GM21381 (cell line): Measurements from ENCODE around the gene REV1.
"Not testable (repeated sequence)": the region's sequence is repeated elsewhere in the genome, so short reads cannot be mapped to it uniquely, and the experiment has no call there.

Source experiments
- ATAC-seq: cut with Tn5 transposase; IDR thresholded peaks from one replicate; pipeline ENCODE4 v1.9.1; 2021; ENCODE audit warnings: mild to moderate bottlenecking, moderate library complexity; ENCODE audit not compliant: unreplicated experiment

Gene REV1

DNA sequence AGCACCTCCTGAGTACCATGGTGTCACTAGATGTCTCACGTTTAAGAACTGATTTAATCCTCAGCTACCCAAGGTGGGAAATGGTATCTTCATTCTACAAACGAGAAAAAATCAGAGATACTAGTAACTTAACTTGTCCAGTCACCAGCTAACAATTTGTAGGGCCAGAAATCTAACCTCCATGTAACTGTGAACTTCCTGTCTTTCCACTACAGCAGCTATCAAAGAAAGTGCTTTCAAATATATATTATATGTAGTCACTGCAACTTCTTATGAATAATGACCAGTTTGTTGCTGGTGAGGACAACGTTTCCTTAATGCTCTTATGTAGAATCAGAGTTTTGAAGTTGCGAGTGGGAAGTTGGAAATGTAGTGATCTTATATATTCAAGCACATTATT lies 1.9 kb downstream of the REV1 start:
- ATAC-seq: no peak

DNA sequence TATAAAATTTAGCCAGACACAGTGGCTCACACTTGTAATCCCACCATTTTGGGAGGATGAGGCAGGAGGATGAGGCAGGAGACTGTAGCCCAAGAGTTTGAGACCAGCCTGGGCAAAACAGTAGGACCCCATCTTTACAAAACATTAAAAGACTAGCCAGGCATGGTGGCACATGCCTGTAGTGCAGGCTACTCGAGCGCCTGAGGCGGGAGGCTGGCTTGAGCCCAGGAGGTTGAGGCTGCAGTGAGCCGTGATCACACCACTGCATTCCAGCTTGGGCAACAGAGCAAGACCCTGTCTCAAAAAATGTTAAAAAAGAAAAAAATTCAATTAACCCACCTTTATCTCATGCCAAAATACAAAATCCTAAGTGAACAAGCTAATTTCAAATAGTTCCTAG lies 4.0 kb downstream of the REV1 start:
- no peak for ATAC-seq

DNA sequence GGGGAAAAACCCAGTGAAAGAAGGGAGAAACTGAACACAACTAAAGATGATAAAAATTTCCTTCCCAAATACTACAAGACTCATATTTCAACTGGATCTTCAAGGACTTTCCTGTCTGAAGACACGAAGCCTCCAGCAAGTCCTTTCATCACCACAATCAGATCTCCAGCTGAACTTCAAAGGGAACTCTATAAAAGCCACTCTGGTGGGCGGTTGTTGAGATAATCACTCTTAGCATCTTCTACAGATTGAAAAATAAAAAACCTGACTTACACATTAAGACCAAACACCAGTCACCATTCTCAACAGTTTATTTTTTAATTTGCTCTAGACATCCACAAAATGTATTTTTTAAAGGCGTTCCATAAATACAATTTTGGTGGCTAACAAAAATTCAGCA lies 4.4 kb downstream of the REV1 start:
- ATAC-seq: no peak

DNA sequence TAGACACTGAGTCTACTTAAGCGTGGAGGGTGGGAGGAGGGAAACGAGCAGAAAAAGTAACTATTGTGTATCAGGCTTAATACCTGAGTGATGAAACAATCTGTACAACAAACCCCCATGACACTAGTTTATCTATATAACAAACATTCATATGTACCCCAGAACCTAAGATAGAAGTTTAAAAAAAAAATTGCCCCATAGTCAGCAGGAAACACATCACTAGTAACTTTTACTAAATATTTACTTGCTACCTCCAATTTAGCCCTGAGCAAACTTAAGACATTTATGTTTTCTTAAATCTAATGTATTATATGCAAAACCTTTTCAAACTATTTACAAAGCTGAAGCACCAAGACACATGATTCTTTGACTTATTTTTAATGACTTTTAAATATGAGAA lies 5.6 kb downstream of the REV1 start:
- ATAC-seq: no peak

DNA sequence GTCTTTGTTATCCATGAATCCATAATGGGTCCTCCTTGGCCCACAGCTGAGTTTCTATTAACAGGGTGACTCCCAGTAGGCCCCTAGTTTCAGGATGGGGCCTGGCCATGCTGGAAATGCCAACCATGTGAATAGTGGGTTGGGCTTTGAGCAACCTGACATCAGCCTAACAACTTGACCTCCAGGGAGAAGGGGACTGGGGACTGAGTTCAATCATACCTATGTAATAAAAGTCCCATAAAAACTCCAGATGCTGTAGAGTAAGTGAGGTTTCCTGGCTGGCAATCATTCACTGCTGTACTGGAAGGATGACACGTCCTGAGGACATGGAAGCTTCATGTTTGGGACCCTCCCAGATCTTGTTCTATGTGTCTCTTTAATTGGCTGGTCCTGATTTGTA lies 7.9 kb downstream of the REV1 start:
- ATAC-seq: no peak

DNA sequence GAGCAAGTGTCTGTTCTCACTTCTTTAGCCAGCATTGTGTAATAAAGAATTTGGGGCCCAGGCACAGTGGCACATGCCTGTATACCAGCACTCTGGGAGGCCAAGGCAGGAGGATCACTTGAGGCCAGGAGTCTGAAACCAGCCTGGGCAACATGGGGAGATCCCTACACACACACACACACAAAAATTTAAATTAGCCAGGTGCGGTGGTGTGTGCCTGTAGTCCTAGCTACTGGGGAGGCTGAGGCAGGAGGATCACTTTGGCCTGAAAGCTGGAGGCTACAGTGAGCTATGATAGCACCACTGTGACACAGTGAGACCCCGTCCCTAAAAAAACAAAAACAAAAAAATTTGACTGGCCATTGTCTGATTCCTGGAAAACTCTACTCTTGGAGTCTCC lies 8.3 kb downstream of the REV1 start:
- no peak for ATAC-seq

DNA sequence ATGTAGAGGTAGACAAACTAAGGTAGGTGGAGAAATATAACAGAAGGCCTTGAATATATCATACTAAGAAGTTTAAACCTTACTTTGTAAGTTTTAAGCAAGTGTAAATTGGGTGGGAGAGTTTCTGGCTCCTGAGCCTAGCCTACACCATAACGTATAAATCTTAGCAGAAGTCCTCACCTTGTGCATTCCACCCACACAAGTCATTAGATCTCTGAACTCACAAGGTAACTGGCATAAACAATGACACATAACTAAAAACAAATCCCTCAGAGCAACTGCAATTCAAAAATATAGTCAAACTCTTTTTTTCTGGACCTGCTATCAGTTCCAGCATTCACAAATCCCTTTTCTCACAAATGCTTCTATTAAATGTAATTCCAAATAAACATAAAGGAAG lies 9.4 kb downstream of the REV1 start:
- ATAC-seq: no peak

DNA sequence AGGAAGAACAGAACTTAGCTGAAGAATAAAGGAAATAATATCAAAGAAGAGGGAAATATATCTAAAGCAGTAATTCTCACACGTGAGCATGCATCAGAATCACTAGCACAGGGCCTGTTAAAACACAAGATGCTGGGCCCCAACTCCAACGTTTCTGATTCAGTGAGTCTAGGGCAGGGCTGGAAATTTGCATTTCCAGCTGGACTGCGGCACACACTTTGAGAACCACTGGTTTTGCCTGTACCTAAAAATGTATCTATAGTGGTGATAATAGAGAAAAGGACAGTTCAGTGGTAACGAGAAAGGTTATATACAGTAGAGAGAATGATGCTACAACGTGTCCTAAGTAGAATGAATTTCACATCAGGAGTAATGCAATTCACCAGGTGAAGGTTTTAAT lies 11.2 kb downstream of the REV1 start:
- ATAC-seq: no peak

DNA sequence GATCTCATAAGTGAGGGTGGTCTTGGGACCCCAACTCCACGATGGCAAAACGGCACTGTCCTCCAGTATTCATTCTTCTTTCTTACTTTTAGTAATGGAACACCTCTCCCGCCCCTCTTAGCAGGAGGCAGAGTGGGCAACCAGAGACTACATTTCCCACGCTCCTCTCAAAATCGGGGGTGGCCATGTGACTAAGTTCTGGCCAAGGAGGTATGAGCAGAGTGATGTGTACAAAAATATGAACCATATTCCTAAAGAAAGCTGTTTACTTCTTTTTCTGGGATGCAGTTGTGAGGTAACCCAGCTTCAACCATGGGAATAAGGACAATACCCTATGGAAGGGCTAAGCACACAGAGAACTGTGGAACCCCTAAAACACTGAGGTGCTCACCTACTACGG lies 12.8 kb downstream of the REV1 start:
- no peak for ATAC-seq

DNA sequence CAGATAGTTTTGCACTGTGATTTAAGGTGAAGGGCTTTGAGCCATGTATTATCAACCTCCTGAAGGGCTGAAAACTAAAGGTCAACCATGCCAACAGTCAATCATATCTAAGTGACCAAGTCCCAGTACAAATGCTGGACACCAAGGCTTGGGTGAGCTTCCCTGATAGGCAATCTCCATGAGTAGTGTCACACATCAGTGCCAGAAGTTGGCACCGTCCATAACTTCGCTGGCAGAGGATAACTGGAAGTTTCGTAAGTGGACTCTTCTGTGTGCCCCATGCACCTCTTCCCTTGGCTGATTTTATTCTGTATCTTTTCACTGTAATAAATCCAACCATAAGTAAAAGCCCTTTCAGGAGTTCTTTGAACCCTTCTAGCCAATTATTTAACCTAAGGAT lies 13.2 kb downstream of the REV1 start:
- ATAC-seq: no peak

DNA sequence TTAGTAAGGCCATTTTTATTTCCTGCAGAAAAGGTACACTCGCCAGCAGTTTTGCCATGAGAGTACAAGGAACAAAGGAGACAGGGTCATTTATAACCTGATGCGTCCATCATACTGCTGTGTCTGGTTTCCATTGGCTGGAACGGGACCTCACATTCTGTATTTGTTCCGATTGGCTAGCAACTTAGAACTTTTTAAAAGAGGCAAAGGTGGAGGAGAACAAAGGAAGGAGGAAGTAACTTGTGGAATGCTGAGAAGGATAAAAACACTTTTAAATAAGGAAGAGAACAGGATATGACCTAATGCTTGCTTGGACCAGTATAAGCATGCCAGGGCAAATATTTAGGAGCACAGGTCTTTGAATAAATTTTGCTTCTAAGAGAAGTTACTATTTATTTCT lies 14.7 kb downstream of the REV1 start:
- not testable (repeated sequence) for ATAC-seq

DNA sequence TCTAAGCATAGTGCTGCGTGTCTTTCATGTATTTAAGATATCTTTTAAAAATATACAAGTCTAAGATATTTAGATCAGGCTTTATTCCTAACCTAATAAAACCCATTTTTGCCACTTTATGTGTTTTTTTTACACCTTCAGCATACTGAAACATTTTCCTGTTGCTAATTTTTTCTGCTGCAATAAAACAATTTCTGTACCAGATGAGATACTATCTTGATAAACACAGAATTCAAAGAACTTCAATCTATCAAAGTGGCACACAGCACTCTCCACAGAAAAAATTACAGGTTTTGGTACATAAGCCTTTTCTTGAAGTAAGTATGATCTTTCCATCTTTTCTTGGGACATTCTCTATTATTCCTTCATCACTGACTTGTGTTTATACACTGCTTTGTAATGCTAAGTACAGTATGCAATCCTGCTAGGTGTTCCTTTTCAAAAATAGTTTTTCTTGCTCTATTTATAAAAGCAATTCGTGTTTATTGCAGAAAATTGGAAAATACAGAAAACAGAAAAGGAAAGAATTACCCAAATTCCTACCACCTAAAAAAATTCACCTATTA lies 16.2 kb downstream of the REV1 start:
- ATAC-seq: no peak

DNA sequence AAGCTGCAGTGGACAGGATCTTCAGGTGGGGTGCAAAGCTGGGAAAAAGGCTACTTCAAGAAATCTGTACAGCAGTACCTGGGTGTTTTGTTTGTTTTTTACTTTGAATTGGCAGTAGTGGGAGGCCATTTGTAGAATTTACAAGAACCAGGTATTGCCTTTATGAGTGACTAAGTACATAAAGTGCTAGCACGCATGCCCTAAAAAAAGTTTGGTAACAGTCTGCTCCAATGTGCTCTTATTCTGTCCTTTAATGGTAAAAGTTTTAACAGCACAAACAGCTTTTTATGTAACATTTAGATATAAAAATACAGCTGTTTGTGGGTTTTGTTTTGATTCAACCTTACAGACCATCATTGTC lies 17.2 kb downstream of the REV1 start:
- no peak for ATAC-seq

DNA sequence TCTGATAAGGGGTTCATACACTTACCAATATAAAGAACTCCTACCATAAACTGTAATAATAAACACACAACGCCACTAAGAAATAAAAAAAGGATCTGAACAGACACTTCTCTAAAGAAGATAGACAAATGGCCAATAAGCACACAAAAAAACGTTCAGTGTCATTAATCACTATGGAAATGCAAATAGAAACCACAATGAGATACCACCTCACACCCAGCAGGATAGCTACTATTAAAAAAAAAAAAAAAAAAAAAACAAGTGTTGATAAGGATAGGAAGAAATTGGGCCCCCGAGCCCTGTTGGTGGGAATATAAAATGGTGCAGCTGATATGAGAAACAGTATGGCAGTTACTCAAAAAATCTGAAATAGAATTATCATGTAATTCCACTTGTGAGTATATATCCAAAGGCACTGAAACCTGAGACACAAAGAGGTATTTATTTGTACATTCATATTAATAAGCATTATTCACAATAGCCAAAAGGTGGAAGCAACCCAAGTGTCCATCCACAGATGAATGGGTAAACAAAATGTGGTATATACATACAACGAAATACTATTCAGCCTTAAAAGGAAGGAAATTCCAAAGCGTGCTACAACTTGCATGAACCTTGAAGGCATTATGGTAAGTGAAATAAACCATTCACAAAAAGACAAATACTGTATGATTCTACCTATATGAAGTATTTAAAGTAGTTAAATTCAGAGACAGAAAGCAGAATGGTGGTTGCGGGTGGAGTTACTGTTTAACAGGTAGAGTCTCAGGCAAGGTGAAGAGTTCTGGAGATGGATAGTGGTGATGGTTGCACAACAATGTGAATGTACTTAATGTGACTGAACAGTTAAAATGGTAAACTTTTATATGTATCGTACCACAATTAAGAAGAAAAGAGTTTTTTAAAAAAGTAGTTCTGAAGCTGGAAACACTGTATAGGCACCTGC lies 17.9 kb downstream of the REV1 start:
- no peak for ATAC-seq

DNA sequence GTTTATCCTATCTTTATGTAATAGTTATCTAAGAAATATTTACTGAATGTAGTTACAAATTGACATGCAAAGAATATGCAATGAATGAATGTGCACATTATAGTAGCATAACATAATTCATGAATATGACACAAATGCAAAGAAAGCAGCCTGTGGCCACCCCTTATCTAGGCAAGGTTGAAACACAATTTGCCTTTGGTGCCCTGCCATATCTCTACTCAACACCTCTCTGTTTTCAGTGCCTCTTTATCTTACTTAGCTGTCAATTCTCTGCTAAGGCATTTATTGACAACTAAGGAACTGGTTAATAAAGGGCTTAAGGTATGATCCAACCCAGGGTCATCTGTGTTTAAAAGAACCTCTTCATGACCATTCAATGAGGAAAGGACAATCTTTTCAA lies 18.9 kb downstream of the REV1 start:
- no peak for ATAC-seq

DNA sequence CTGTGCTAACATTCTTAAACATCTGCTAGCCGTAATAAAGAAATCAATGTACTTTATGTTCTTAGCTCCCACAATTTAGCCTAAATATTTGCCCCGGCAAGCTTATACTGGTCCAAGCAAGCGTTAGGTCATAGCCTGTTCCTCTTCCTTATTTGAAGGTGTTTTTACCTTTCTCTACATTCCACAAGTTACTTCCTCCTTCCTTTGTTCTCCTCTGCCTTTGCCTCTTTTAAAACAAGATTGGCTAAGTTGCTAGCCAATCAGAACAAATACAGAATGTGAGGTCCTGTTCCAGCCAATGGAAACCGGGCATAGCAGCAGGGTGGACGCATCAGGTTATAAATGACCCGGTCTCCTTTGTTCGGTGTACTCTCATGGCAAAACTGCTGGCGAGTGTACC lies 19.4 kb downstream of the REV1 start:
- ATAC-seq: not testable (repeated sequence)

DNA sequence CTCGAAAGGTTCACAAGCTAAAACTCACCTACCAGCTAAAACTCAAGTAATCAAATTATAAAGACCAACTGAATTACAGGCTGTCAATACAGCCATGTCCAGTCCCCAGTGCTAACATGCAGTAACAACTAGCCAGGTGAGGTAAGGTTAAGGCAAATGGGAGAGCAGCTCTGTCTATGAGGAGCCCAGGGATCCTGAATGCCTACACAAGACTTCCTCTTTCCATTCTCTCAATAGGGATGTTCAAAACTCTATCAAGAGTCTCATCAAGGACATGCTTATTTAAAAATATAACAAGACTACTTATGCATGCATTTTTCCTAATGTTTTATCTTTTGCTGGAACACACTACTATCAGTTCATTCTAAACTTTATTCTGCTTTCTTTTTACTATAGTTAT lies 20.4 kb downstream of the REV1 start:
- ATAC-seq: no peak

DNA sequence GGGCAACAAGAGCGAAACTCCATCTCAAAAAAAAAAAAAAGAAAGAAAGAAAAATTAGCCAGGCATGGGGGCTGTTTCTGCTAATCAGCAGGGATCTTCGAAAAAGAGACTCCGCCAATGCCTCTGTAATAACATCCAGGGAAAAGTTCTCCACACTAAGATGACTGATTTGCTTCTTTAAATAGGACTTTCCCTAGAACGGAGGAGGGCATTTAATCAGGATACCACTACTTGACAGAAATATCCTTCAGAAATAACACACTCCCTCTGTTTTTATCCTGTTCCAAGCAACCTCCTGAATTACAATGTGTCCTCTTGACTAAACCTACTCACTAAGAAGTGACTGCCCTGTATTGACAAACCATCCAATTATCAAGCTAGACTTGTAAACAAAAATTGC lies 21.7 kb downstream of the REV1 start:
- ATAC-seq: no peak

DNA sequence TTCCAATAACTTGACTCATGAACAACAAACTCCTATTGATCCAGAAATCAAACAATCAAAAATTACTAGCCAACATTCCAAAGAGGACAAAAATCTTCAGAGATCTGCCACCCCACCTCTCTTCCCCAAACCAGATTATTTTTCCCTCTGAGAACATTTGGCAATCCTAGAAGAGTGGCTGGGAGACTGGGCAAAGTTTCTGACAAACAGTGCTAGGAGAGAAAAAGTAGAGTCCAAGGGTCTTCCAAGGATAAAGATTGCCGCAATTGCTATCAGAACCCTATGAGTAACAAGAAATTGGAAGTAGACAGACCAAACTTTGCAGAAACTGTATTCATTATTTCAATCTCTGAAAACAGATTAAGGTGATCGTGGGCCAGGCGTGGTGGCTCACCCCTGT lies 22.4 kb downstream of the REV1 start:
- no peak for ATAC-seq

DNA sequence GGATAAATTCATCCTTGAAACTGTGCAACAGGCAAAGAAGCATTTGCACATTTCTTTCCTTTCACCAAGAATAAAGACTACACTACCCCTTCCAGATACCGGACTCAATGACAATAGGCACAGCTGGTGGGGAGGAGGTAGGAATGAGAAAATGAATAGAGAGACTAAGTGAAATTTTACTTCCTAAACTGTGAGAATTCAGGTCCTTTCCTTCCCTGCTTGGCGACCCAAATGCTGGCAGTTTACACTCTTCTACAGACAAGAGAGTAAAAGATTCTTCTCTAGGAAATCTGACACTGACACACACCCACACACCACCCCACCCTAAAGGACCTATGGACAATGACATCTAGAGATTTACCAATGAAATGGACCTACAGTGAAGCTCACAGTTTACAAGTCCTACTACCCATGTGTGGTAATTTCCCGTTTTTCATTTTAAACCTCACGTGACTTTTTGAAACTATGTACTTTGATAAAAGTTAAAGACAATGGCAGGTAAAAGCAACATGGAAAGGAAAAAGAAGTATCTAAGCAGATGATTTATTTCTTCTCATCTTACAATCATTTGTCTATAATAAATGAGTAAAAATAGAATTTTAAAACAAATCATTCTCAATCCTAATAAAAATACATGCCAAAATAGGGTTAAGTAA lies 27.9 kb downstream of the REV1 start:
- no peak for ATAC-seq

DNA sequence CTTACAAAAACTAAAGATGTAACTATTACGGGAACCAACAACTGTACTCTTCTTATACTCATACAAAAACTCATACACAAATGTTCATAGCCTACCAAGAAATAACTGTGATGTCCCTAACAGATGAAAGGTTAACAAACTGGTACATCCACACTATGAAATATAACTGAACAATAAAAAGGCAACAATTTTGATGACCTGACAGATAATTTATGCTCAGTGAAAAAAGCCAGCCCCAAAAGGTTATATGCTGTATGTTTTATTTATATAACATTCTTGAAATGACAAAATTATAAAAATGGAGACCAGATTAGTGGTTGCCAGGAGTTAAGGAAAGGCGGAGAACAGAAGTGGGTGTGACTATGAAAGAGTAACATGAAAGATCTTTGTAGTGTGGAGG lies 31.3 kb downstream of the REV1 start:
- no peak for ATAC-seq

DNA sequence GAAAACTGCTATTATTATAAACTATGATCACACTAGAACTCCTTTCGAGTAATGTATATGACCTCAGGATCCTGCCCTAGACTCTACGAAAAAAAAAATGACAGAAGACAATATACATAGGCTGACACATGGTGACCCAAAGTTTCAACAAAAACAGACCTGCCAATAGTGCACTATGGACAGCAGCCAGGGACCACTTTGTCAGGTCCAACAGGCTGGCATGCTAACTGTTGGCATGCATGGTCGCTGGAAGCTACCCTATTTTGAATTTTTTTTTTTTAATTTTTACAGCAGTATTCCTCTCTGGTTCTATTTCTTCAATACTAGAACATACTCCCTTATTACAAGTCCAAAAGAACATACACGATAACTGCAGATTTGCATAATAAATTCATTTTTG lies 38.1 kb downstream of the REV1 start:
- ATAC-seq: no peak
